HG02763 (cell line): Measurements from ENCODE around the gene RDH12.
"Not testable (repeated sequence)": the region's sequence is repeated elsewhere in the genome, so short reads cannot be mapped to it uniquely, and the experiment has no call there.

ENCODE experiments used
- ATAC-seq: cut with Tn5 transposase; IDR thresholded peaks from one replicate; pipeline ENCODE4 v1.9.1; 2021; ENCODE audit warnings: mild to moderate bottlenecking, moderate library complexity; ENCODE audit not compliant: unreplicated experiment

Gene RDH12

GRCh38 chr14:67704484-67705089, 2.9 kb downstream of the RDH12 start:
- ATAC-seq = no peak

- ATAC-seq = no peak
Measured at GRCh38 chr14:67705211-67705610, 3.5 kb downstream of the RDH12 start.

GRCh38 chr14:67709346-67709745, 7.7 kb downstream of the RDH12 start:
- ATAC-seq = not testable (repeated sequence)

GRCh38 chr14:67709796-67710195, 8.1 kb downstream of the RDH12 start:
- not testable (repeated sequence) for ATAC-seq

GRCh38 chr14:67710209-67710608, 8.5 kb downstream of the RDH12 start:
- ATAC-seq = no peak

DNA sequence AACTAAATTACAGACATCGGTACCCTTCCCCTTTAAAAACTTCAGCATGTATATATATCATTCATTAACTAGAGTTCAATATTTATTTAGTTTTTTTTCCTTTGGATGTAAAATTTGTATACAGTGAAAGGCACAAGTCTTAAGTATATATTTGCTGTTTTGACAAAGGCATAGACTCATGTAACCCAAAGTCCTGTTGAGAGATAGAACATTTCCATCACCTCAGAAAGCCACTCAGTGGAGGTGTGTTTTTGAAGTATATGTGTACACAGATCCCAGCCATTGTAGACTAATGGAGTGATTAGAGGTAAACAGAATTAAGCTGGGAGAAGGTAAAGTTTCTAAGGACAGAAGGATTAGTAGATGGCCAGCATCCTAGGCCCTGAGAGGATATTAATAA, 15.4 kb downstream of the RDH12 start:
- ATAC-seq = no peak

GRCh38 chr14:67718265-67718664, 16.6 kb downstream of the RDH12 start:
- ATAC-seq = no peak

GRCh38 chr14:67719385-67719784, 17.7 kb downstream of the RDH12 start:
- ATAC-seq = not testable (repeated sequence)

- no peak for ATAC-seq
Measured at GRCh38 chr14:67719866-67720265, 18.2 kb downstream of the RDH12 start.

GRCh38 chr14:67721875-67722274, 20.2 kb downstream of the RDH12 start:
- ATAC-seq = no peak

- no peak for ATAC-seq
Measured at GRCh38 chr14:67722293-67722692, 20.6 kb downstream of the RDH12 start.

DNA sequence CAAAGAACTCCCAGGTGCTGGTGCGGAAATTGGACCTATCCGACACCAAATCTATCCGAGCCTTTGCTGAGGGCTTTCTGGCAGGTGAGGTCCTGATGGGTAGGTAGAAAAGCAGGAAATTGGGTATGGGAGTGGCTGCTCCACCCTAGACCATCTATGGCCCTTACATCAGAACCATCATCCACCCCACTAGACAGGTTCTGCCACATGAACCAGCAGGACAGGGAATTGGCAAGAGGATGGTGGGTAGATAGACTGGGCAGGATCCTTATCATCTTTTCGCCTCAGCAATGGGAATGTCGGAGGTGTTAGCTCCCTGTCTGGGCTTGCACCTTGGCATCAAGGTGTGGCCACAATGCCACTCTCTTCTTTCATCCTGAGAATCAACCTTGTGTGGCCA, 23.5 kb downstream of the RDH12 start:
- no peak for ATAC-seq

DNA sequence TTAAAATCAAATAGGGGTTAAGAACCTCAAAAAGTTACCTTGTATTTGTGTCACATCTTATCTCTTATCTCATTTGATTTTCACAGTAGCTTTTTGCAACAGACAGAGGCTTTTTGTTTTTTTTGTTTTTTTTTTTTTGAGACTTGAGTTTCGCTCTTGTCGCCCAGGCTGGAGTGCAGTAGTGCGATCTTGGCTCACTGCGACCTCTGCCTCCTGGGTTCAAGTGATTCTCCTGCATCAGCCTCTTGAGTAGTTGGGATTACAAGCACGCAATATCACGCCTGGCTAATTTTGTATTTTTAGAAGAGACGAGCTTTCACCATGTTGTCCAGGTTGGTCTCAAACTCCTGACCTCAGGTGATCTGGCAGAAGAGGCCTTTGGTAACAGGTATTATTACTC, 25.7 kb downstream of the RDH12 start:
- no peak for ATAC-seq

- ATAC-seq = no peak
Measured at GRCh38 chr14:67728258-67728657, 26.6 kb downstream of the RDH12 start.

- no peak for ATAC-seq
Measured at GRCh38 chr14:67729072-67729885, 27.6 kb downstream of the RDH12 start.

GRCh38 chr14:67733616-67734015, 31.9 kb downstream of the RDH12 start:
- no peak for ATAC-seq

- ATAC-seq = no peak
Measured at GRCh38 chr14:67734675-67735074, 33.0 kb downstream of the RDH12 start.

DNA sequence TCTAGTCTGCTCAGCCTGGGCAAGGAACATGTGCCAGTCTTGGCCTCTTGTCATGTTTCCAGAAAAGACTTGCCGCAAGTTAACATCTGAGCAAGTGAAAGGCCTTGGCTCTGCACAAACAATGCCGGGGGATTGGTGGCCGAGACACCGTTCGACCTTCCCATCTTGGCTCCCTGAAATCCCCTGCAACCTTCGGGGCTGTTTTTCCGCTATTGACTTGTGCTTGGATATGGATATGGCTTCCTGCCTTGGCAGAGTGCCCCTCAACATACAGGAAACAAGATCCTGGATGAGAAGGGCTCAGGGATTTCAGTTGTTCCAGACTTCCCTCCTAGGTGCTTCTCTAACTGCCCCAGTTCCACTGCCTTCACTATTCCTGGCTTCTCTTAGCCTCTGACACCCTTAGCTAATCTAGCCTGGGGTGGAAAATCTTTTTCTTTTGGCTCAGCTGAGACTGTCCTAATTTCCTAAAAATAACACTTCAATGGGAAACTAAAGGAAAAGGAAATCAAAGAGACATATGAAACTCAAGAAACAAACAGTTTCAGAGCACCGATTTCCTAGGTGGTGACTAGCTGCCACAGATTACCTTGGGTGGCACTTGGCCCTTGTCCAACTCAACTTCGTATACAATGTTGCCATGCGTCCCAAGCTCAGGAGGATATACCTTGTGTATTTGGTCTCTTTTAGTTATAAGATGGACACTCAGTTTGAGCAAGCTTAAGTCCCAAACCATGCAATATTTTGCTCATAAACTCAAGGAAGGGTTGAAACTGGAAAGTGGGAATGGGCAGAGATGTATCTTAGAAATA, 33.9 kb downstream of the RDH12 start:
- ATAC-seq = no peak

GRCh38 chr14:67736771-67737170, 35.1 kb downstream of the RDH12 start:
- no peak for ATAC-seq

DNA sequence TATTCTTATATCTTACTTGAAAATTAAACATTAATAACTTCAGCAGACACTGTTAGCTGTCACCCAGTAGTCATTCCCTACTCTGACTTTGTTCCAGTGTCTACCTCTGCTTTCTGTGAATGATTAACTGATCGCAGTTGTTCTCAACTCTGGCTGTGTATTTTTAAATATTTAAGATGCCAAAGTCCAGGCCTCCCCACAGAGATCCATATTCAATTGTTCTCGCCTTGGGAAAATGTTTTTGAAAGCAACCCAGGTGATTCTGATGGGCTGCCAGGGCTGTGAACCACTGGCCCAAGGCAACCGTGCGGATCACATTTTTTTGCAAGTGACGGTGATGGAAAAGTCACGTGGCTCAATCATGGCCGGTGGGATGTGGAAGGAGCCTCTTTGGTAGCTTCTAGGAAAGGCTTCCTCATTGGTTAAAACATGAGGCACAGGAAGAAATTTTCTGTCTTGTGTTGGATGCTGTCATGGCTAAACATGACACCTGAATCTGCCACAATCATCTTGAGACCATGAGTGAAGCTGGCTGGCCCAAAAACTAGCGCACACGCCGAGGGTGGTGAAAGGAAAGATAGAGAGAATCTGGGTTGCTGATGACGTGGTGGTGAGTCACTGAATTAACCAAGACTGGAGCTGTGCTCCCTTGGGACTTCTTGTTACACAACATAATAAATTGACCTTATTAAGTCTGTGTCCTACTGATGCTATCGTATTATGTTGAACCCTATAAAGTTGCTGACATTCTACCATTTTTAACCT, 37.2 kb downstream of the RDH12 start:
- no peak for ATAC-seq

GRCh38 chr14:67744046-67744445, 42.4 kb downstream of the RDH12 start:
- ATAC-seq = no peak
